Uterus (tissue), 4 donors: ENCODE data around the gene ZNF615. TPM values are rescaled to one million over a fixed set of nuclear protein-coding genes. Genes with fewer than 3 reads are reported as not detected.

Source experiments
- DNase-seq, 2 donors: peaks; one replicate each; pipeline ENCODE4 v3.0.0-alpha.2; 2019 to 2020
- H3K27ac ChIP-seq, 2 donors: fragments of 200-600 bp; sonication (generic); 1 replicate in 1 of 2; 2 replicates in 1 of 2; pipeline ENCODE4 v1.5.1; 2016 to 2018
- H3K27me3 ChIP-seq, 2 donors: fragments of 200-600 bp; sonication (generic); one replicate each; pipeline ENCODE4 v1.5.1; 2018 to 2019; ENCODE audit warnings: control low read depth in 1 of 2
- H3K36me3 ChIP-seq, 2 donors: fragments of 200-600 bp; sonication (generic); one replicate each; pipeline ENCODE4 v1.5.1; 2019; ENCODE audit warnings: control low read depth in 1 of 2
- H3K4me1 ChIP-seq, 2 donors: fragments of 200-600 bp; sonication (generic); one replicate each; pipeline ENCODE4 v1.5.1; 2018 to 2019; ENCODE audit warnings: control low read depth in 1 of 2
- H3K4me3 ChIP-seq, 2 donors: fragments of 200-600 bp; sonication (generic); 1 replicate in 1 of 2; 2 replicates in 1 of 2; pipeline ENCODE4 v1.5.1; 2018 to 2019; ENCODE audit warnings: mild to moderate bottlenecking in 1 of 2
- H3K9me3 ChIP-seq, 2 donors: fragments of 200-600 bp; sonication (generic); one replicate each; pipeline ENCODE4 v1.5.1; 2019; ENCODE audit warnings: control low read depth in 1 of 2
- CTCF ChIP-seq, 4 experiments: fragments of 200-600 bp in 2 of 4; fragments of 450-650 bp in 2 of 4; sonication (generic) in 2 of 4; IDR thresholded peaks; one replicate each; pipeline ENCODE4 v1.5.1; 2016 to 2019; ENCODE audit warnings: antibody characterized with exemption in 4 of 4, mild to moderate bottlenecking in 2 of 4, moderate library complexity in 1 of 4
- POLR2A ChIP-seq, 2 donors: fragments of 450-650 bp; IDR thresholded peaks; one replicate each; pipeline ENCODE4 v1.6.1; 2016; ENCODE audit warnings: antibody characterized with exemption in 2 of 2, mild to moderate bottlenecking in 1 of 2, moderate library complexity in 1 of 2
- intact Hi-C: fragments of 100-400 bp; cut with DNase I; formaldehyde crosslinking; loops from one replicate; pipeline ENCODE4 v1.15.1; 2023; ENCODE audit warnings: low total_unique reads
- total RNA-seq, 4 donors: library from RNA; depleted of rRNA in 3 of 4; stranded (reverse); fragments of >200 nt in 3 of 4; gene quantifications; one replicate each; pipeline versions ENCODE4 v1.1.0 to v1.2.4, GENCODE V29; 2014 to 2023
- donor health status: DM: yes; HTN: yes; CAD: no.

Gene ZNF615
- total RNA-seq, 4 donors from 2014 or later = 9.7 to 35.9 (median 15.4) TPM

GRCh38 chr19:51944798-51945552 is 63.0 kb downstream of the ZNF615 start:
- Histone ChIP-seq H3K36me3 (no peaks in the 10 kb centered on the region), H3K9me3 (peaks cover 0 to 84% of the 10 kb centered on the region in 2 donors)
- intact Hi-C loops = no loop called here

More at GRCh38 chr19:51944798-51945552, 63.0 kb downstream of the ZNF615 start:
- H3K4me1 ChIP-seq = no peaks in the 10 kb centered on the region
- no peaks in the 10 kb centered on the region for H3K27me3 ChIP-seq
- no peak for TF ChIP-seq POLR2A (IDR thresholded peaks at IDR 0.05)
- TF ChIP-seq CTCF (IDR thresholded peaks at IDR 0.05) = no peak
- DNase-seq = no peak
- H3K27ac ChIP-seq = no peak overlapping the region
- no peak overlapping the region for H3K4me3 ChIP-seq

Other genes starting within 250 kb of the ZNF615 start
- under 1 TPM in 2 of 4 donors, not detected in 2; 0.58 to 0.76 TPM for gene FPR2, start 247.0 kb downstream of the ZNF615 start, total RNA-seq
- 1 to 10 TPM in 3 of 4 donors, not detected in 1; 1.2 to 5.6 (median 1.8) TPM for gene FPR3, start 213.1 kb downstream of the ZNF615 start, total RNA-seq
- 10 to 100 TPM; 20.6 to 31.2 (median 25.1) TPM for gene ZNF577, start 120.3 kb downstream of the ZNF615 start, total RNA-seq
- gene ZNF649, start 103.2 kb downstream of the ZNF615 start, total RNA-seq = 10 to 100 TPM in 2 of 4 donors, 1 to 10 TPM in 2; 3.1 to 36.4 (median 14.6) TPM
- 10 to 100 TPM in 2 of 4 donors, 1 to 10 TPM in 2; 1.0 to 12.0 (median 9.0) TPM for gene ZNF613, start 80.7 kb downstream of the ZNF615 start, total RNA-seq
- 10 to 100 TPM in 3 of 4 donors, 1 to 10 TPM in 1; 2.3 to 28.0 (median 15.1) TPM for gene ZNF350, start 21.4 kb downstream of the ZNF615 start, total RNA-seq
- 10 to 100 TPM; 11.8 to 27.9 (median 13.7) TPM for gene ZNF614, start 20.2 kb upstream of the ZNF615 start, total RNA-seq
- gene ZNF432, start 40.6 kb upstream of the ZNF615 start, total RNA-seq = 10 to 100 TPM in 3 of 4 donors, 1 to 10 TPM in 1; 9.7 to 41.8 (median 29.9) TPM
- gene ZNF841, start 87.6 kb upstream of the ZNF615 start, total RNA-seq = 10 to 100 TPM; 14.1 to 57.3 (median 41.9) TPM
- gene ZNF616, start 131.7 kb upstream of the ZNF615 start, total RNA-seq = 10 to 100 TPM in 3 of 4 donors, 1 to 10 TPM in 1; 2.4 to 27.2 (median 17.6) TPM
- 10 to 100 TPM in 3 of 4 donors, 1 to 10 TPM in 1; 6.1 to 31.5 (median 20.3) TPM for gene ZNF836, start 163.4 kb upstream of the ZNF615 start, total RNA-seq
- gene PPP2R1A, start 181.8 kb upstream of the ZNF615 start, total RNA-seq = 100 to 1,000 TPM in 2 of 4 donors, 10 to 100 TPM in 2; 38.5 to 223 (median 134) TPM